Thoracic aorta (tissue), 2 donors: Measurements from ENCODE around the gene CORO7. TPM values are rescaled to one million over a fixed set of nuclear protein-coding genes. Genes with fewer than 3 reads are reported as not detected.
A peak's percentile ranks its signal among the peaks of the same experiment; 100 is the strongest.
"Not testable (repeated sequence)": the region's sequence is repeated elsewhere in the genome, so short reads cannot be mapped to it uniquely, and the experiment has no call there.

Experiments used
- ATAC-seq: fragments of 150-250 bp; one replicate; pipeline ENCODE4 v1.8.0; 2017; ENCODE audit warnings: low read depth; ENCODE audit not compliant: insufficient number of reproducible peaks, low FRiP score
- DNase-seq: peaks from one replicate; pipeline ENCODE4 v3.0.0-alpha.2; 2020; ENCODE audit warnings: low spot score
- H3K27ac ChIP-seq, 2 donors: fragments of 200-600 bp; sonication (generic); 1 replicate in 1 of 2; 2 replicates in 1 of 2; pipeline ENCODE4 v1.5.1; 2016; ENCODE audit warnings: mild to moderate bottlenecking in 2 of 2, moderate library complexity in 2 of 2
- H3K27me3 ChIP-seq: fragments of 200-600 bp; sonication (generic); replicated peaks from 2 replicates; pipeline ENCODE4 v1.6.0; 2016; ENCODE audit warnings: mild to moderate bottlenecking; ENCODE audit not compliant: insufficient read depth
- H3K36me3 ChIP-seq: fragments of 200-600 bp; sonication (generic); one replicate; pipeline ENCODE4 v1.5.1; 2016
- H3K4me1 ChIP-seq, 2 donors: fragments of 200-600 bp; sonication (generic); 1 replicate in 1 of 2; 2 replicates in 1 of 2; pipeline versions ENCODE4 v1.5.1 to v1.6.0; 2016; ENCODE audit warnings: low read depth in 2 of 2, mild to moderate bottlenecking in 1 of 2; ENCODE audit not compliant: control insufficient read depth in 1 of 2
- H3K4me3 ChIP-seq: fragments of 200-600 bp; sonication (generic); 2 replicates; pipeline ENCODE4 v1.5.1; 2016; ENCODE audit warnings: mild to moderate bottlenecking
- H3K9me3 ChIP-seq: fragments of 200-600 bp; sonication (generic); 2 replicates; pipeline ENCODE4 v1.5.1; 2016
- CTCF ChIP-seq: fragments of 200-600 bp; sonication (generic); IDR thresholded peaks from one replicate; pipeline ENCODE4 v1.5.1; 2019; ENCODE audit warnings: antibody characterized with exemption
- total RNA-seq, 2 donors: library from RNA; depleted of rRNA; stranded (reverse); fragments of >200 nt; gene quantifications; one replicate each; pipeline versions ENCODE4 v1.1.0 to v1.2.3, GENCODE V29; 2016

CORO7 gene
- total RNA-seq, 2 donors from 2014 or later, result 71.1 to 79.1 TPM

GRCh38 chr16:4401510-4401909 lies 14.9 kb downstream of the CORO7 start:
- H3K36me3 ChIP-seq, result peaks cover 13% of the 10 kb centered on the region
- no peak for ATAC-seq

GRCh38 chr16:4401094-4401501 lies 15.3 kb downstream of the CORO7 start:
- TF ChIP-seq CTCF, result no peak
- no peaks in the 10 kb centered on the region for H3K9me3 ChIP-seq
- DNase-seq (no peak), ATAC-seq (no peak)
- no peak overlapping the region for H3K4me3 ChIP-seq
- peaks cover 0 to 9% of the 10 kb centered on the region in 2 donors for H3K4me1 ChIP-seq
- H3K36me3 ChIP-seq, result peaks cover 9% of the 10 kb centered on the region
- no peak overlapping the region for H3K27ac ChIP-seq
- H3K27me3 ChIP-seq, result no peaks in the 10 kb centered on the region

More at GRCh38 chr16:4401510-4401909, 14.9 kb downstream of the CORO7 start:
- Histone ChIP-seq H3K4me3 (no peak overlapping the region), H3K4me1 (peaks cover 0 to 9% of the 10 kb centered on the region in 2 donors), H3K27ac (no peak overlapping the region), H3K27me3 (no peaks in the 10 kb centered on the region), H3K9me3 (no peaks in the 10 kb centered on the region)
- DNase-seq, result no peak
- no peak for TF ChIP-seq CTCF

- Histone ChIP-seq H3K4me1 (peaks cover 0 to 9% of the 10 kb centered on the region in 2 donors), H3K9me3 (no peaks in the 10 kb centered on the region), H3K4me3 (no peak overlapping the region), H3K27ac (no peak overlapping the region), H3K27me3 (no peaks in the 10 kb centered on the region), H3K36me3 (peaks cover 3% of the 10 kb centered on the region)
- TF ChIP-seq CTCF, result no peak
- no peak for DNase-seq
- ATAC-seq, result no peak
Measured at GRCh38 chr16:4399001-4399730, 17.2 kb downstream of the CORO7 start.

GRCh38 chr16:4395055-4395726 lies 21.2 kb downstream of the CORO7 start:
- DNase-seq, result no peak
- Histone ChIP-seq H3K36me3 (no peaks in the 10 kb centered on the region), H3K27ac (no peak overlapping the region), H3K27me3 (no peaks in the 10 kb centered on the region), H3K9me3 (no peaks in the 10 kb centered on the region), H3K4me1 (peaks cover 15 to 34% of the 10 kb centered on the region in 2 donors), H3K4me3 (no peak overlapping the region)
- TF ChIP-seq CTCF, result no peak
- ATAC-seq, result no peak

- not testable (repeated sequence) for H3K4me3 ChIP-seq, DNase-seq, H3K36me3 ChIP-seq, ATAC-seq, H3K9me3 ChIP-seq, H3K27me3 ChIP-seq
- H3K27ac ChIP-seq, result peak overlapping the region; percentile 94 to 99
- peaks cover 23 to 44% of the 10 kb centered on the region in 2 donors for H3K4me1 ChIP-seq
Measured at GRCh38 chr16:4393850-4394249, 22.5 kb downstream of the CORO7 start.
